Umbilical cord (tissue), 2 donors: Measurements from ENCODE around the gene SPOCK1. TPM values are rescaled to one million over a fixed set of nuclear protein-coding genes. Genes with fewer than 3 reads are reported as not detected.
"Not testable (repeated sequence)": the region's sequence is repeated elsewhere in the genome, so short reads cannot be mapped to it uniquely, and the experiment has no call there.

Source experiments
- DNase-seq: peaks from one replicate; pipeline ENCODE4 v3.0.0-alpha.2; 2015; ENCODE audit warnings: low spot score
- total RNA-seq: library from RNA; depleted of rRNA; stranded (reverse); fragments of >200 nt; gene quantifications from one replicate; pipeline ENCODE4 v1.2.3, GENCODE V29; 2014; ENCODE audit warnings: low replicate concordance; ENCODE audit not compliant: insufficient read depth

The SPOCK1 gene
- total RNA-seq, 1 donor from 2014 or later = 28.4 TPM

DNA sequence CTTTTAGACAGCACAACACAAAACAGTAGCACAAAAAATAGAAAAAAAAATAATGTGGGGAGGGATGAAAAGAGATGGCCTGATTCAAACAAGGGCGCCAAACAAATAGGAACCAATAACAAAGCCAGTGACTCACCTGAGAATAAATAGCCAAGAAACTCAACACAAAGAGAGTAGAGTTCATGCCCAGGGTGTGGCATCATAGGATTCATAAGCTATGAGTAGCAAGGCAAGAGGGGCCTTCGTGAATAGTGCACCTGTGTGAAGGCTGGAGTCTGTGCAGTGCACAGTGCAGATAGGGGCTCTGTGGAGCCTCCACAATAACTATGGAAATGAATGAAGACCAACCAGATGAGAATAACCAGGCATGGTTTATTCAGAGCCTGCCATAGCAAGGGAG lies 541.7 kb downstream of the SPOCK1 start:
- DNase-seq = no peak

DNA sequence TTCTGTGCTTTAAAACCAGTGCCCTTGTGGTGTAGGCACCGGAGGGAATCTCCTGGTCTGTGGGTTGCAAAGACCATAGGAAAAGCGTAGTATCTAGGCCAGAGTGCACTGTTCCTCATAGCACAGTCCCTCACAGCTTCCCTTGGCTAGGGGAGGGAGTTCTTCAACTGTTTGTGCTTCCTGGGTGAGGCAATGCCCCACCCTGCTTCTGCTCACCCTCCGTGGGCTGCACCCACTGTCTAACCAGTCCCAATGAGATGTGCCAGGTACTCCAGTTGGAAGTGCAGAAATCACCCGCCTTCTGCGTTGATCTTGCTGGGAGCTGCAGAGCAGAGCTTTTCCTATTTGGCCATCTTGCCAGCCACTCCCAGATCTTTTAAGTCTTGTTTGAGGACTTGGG lies 545.0 kb downstream of the SPOCK1 start:
- DNase-seq = not testable (repeated sequence)

DNA sequence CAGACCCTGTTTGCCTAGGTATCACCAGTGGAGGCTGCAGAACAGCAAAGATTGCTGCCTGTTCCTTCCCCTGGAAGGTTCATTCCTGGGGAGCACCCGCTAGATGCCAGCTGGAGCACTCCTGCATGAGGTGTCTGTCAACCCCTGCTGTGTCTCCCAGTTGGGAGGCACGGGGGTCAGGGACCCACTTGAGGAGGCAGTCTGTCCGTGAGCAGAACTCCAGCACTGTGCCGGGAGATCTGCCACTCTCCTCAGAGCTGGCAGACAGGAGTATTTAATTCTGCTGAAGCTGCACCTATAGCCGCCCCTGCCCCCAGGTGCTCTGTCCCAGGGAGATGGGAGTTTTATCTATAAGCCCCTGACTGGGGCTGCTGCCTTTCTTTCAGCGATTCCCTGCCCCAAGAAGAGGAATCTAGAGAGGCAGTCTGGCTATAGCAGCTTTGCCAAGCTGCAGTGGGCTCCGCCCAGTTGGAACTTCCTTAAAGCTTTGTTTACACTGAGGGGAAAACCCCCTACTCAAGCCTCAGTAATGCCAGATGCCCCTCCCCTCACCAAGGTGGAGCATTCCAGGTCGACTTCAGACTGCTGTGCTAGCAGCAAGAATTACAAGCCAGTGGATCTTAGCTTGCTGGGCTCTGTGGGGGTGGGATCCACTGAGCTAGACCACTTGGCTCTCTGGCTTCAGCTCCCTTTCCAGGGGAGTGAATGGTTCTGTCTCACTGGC lies 545.6 kb downstream of the SPOCK1 start:
- DNase-seq = not testable (repeated sequence)

DNA sequence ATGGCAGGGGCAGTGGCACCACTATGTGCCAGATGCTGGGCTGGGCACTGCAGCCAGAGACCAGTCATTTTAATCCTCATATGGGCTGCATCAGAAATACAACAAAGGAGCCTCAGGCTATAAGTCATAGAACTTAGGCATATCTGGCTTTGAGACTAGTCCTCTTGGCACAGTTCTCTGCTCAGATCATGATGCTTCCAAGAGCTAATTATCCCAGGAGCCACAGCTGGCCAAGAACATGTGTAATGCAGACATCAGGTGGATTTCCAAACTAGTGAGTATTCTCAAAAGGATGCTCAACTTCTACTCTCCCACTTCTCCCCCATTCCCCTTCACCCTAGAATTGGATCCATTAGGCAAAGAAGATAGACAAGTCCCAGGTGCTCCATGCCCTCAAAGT lies 571.6 kb downstream of the SPOCK1 start:
- DNase-seq = no peak

DNA sequence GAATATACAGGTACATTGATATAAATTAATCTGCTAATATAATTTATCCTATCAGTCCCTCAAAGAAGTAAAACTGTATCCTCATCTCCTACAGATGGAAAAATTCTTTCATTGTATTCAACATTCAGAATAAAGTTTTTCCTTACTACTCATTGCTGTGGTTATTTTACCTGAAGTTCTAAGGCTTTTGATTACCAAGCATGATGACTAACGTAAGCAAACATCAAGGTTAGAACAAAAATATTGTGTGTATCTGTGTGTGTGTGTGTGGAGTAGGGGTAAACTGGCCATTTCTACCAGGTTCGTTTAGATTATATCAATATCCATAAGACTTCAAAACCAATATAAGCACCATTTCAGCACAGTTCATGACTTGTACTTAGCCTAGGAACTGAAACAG lies 573.1 kb downstream of the SPOCK1 start:
- no peak for DNase-seq

Other genes with a start within 250 kb of the SPOCK1 start
- gene KLHL3, start 236.8 kb upstream of the SPOCK1 start, total RNA-seq = 5.5 TPM